22Rv1 (cell line): Measurements from ENCODE around the gene HRAS.
A peak's percentile ranks its signal among the peaks of the same experiment; 100 is the strongest.

Experiments used
- H3K27ac ChIP-seq: fragments of 450-650 bp; 2 replicates; pipeline ENCODE4 v1.5.1; 2017
- CTCF ChIP-seq: fragments of 450-650 bp; IDR thresholded peaks from 2 replicates; pipeline ENCODE4 v1.5.1; 2017; ENCODE audit warnings: mild to moderate bottlenecking
- ZFX ChIP-seq: fragments of 450-650 bp; IDR thresholded peaks from 2 replicates; pipeline ENCODE4 v1.6.1; 2017; ENCODE audit warnings: antibody characterized with exemption, borderline replicate concordance

The HRAS gene

GRCh38 chr11:535519-536454, at the start of gene HRAS:
TSS of gene HRAS (minus strand) at chr11:535576.
- no peak for TF ChIP-seq CTCF
- TF ChIP-seq ZFX: no peak
- H3K27ac ChIP-seq: peak within 1 kb of the TSS; percentile 99

- no peak overlapping the region for H3K27ac ChIP-seq
- TF ChIP-seq CTCF (no peak), ZFX (no peak)
Observed at GRCh38 chr11:584287-584686, 48.9 kb upstream of the HRAS start.

GRCh38 chr11:581752-582151, 46.4 kb upstream of the HRAS start:
- no peak for TF ChIP-seq ZFX
- no peak for TF ChIP-seq CTCF
- H3K27ac ChIP-seq: no peak overlapping the region

- H3K27ac ChIP-seq: no peak overlapping the region
Observed at GRCh38 chr11:581342-581741, 46.0 kb upstream of the HRAS start.

GRCh38 chr11:579830-580601, 44.6 kb upstream of the HRAS start:
- no peak overlapping the region for H3K27ac ChIP-seq
- TF ChIP-seq ZFX (no peak), CTCF (no peak)

More at GRCh38 chr11:581342-581741, 46.0 kb upstream of the HRAS start:
- TF ChIP-seq ZFX (no peak), CTCF (no peak)

GRCh38 chr11:578276-579035, 43.1 kb upstream of the HRAS start:
- no peak for TF ChIP-seq CTCF
- TF ChIP-seq ZFX: no peak
- 0 out of 2 replicates have a peak overlapping the region, but pooled peaks have one; percentile 91 for H3K27ac ChIP-seq
